ENCODE results near the gene GLOD5.

The GLOD5 gene

DNA sequence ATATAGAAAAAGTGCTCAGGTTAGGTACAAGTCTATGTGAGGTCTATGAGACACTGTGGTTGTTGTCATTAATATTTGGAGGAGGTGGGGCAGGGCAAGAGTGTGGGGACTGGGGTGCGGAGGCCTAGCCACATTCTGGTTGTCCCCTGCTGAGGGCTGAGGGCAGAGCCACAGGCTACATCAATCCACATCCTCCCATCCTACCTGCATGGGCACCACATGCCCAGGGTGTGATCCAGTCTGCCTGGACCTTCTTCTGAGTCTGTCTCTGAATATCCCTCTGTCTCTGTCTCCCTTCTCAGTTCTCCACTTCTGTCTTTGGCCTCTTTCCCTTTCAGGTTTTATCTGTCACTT lies 23.6 kb downstream of the GLOD5 start:
- CTCF ChIA-PET, result no interaction called here
- POLR2A ChIA-PET, result no interaction called here
- Histone ChIP-seq H3K36me3 (ENCODE audit: control insufficient read depth in 2 of 2, insufficient read depth in 1 of 2, low read length in 2 of 2) (no peaks in the 10 kb centered on the region), H3K4me1 (ENCODE audit: control insufficient read depth, insufficient read depth, low read length) (no peaks in the 10 kb centered on the region), H3K27ac (ENCODE audit: extremely low read depth, low read depth, low read length) (no peak overlapping the region), H3K4me3 (ENCODE audit: low read depth, low read length) (no peak overlapping the region), H3K9me3 (ENCODE audit: control insufficient read depth, insufficient read depth, low read depth, low read length) (no peaks in the 10 kb centered on the region)
- no peak for TF ChIP-seq ZNF561 (tag by site-specific recombination; IDR thresholded peaks at IDR 0.05; ENCODE audit: borderline replicate concordance)
- TF ChIP-seq ZNF830 (tag by site-specific recombination; IDR thresholded peaks at IDR 0.05; ENCODE audit: low read depth), result no peak
- TF ChIP-seq GFI1B (tag by site-specific recombination; IDR thresholded peaks at IDR 0.05), result no peak
- TF ChIP-seq ZNF223 (tag by site-specific recombination; IDR thresholded peaks at IDR 0.05), result no peak
- no peak for TF ChIP-seq ZNF571 (tag by site-specific recombination; IDR thresholded peaks at IDR 0.05)
- TF ChIP-seq TCF7L2 (IDR thresholded peaks at IDR 0.05; ENCODE audit: borderline replicate concordance, low read depth, low read length), result no peak
- TF ChIP-seq KLF7 (tag by site-specific recombination; IDR thresholded peaks at IDR 0.05; ENCODE audit: borderline replicate concordance), result no peak
- TF ChIP-seq SCRT2 (tag by site-specific recombination; IDR thresholded peaks at IDR 0.05), result no peak
- TF ChIP-seq, protein P1, sequence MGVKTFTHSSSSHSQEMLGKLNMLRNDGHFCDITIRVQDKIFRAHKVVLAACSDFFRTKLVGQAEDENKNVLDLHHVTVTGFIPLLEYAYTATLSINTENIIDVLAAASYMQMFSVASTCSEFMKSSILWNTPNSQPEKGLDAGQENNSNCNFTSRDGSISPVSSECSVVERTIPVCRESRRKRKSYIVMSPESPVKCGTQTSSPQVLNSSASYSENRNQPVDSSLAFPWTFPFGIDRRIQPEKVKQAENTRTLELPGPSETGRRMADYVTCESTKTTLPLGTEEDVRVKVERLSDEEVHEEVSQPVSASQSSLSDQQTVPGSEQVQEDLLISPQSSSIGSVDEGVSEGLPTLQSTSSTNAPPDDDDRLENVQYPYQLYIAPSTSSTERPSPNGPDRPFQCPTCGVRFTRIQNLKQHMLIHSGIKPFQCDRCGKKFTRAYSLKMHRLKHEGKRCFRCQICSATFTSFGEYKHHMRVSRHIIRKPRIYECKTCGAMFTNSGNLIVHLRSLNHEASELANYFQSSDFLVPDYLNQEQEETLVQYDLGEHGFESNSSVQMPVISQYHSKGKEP (tag by site-specific recombination; IDR thresholded peaks at IDR 0.05), result no peak
- no peak for TF ChIP-seq ZNF114 (tag by site-specific recombination; IDR thresholded peaks at IDR 0.05)
- no peak for TF ChIP-seq ZNF76 (tag by site-specific recombination; IDR thresholded peaks at IDR 0.05; ENCODE audit: borderline replicate concordance, low read depth)
- TF ChIP-seq ZNF10 (tag by site-specific recombination; IDR thresholded peaks at IDR 0.05), result no peak
- TF ChIP-seq, protein P2, sequence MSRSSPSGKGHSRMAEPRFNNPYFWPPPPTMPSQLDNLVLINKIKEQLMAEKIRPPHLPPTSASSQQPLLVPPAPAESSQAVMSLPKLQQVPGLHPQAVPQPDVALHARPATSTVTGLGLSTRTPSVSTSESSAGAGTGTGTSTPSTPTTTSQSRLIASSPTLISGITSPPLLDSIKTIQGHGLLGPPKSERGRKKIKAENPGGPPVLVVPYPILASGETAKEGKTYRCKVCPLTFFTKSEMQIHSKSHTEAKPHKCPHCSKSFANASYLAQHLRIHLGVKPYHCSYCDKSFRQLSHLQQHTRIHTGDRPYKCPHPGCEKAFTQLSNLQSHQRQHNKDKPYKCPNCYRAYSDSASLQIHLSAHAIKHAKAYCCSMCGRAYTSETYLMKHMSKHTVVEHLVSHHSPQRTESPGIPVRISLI (tag by site-specific recombination; IDR thresholded peaks at IDR 0.05), result no peak
- no peak for TF ChIP-seq ZNF747 (tag by site-specific recombination; IDR thresholded peaks at IDR 0.05)
- no peak for TF ChIP-seq ZNF843 (tag by site-specific recombination; IDR thresholded peaks at IDR 0.05)
- no peak for TF ChIP-seq ZNF24 (tag by site-specific recombination; IDR thresholded peaks at IDR 0.05)
- TF ChIP-seq ZNF658 (tag by site-specific recombination; IDR thresholded peaks at IDR 0.05), result no peak

DNA sequence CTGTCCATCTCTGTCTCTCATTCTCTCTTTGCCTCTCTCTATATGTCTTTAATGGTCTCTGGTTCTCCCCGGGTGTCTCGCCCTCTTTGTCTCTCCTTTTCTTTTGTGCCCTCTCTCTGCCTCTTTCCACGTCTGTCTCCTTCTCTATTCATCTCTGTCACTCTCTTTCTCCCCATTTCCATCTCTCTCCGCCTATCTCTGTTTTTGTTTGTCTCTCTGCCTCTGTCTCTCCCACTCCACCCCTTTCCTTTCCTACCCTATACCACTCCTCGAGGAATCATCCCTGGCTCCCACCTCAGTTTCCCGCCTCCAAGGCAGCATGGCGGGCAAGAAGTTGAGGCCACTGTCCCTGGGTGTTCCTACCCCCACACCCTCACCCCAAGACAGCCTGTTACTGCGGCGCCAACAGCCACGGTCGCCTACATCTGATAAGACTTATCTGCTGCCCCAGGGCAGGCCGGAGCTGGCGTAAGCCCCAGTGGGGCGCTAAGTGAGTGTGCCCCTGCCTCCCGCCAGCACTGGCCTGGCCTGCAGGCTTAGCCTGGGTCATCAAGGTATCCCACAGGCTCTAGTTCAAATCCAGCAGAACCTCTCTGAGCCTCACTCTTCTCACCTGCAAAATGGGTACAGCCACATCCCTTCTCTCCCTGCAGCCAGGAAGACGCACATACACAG lies 24.1 kb downstream of the GLOD5 start:
- TF ChIP-seq, protein P3, sequence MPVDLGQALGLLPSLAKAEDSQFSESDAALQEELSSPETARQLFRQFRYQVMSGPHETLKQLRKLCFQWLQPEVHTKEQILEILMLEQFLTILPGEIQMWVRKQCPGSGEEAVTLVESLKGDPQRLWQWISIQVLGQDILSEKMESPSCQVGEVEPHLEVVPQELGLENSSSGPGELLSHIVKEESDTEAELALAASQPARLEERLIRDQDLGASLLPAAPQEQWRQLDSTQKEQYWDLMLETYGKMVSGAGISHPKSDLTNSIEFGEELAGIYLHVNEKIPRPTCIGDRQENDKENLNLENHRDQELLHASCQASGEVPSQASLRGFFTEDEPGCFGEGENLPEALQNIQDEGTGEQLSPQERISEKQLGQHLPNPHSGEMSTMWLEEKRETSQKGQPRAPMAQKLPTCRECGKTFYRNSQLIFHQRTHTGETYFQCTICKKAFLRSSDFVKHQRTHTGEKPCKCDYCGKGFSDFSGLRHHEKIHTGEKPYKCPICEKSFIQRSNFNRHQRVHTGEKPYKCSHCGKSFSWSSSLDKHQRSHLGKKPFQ (tag by site-specific recombination; IDR thresholded peaks at IDR 0.05), result no peak
- TF ChIP-seq SP3 (tag by site-specific recombination; IDR thresholded peaks at IDR 0.05) (no peak), EGR2 (tag by site-specific recombination; IDR thresholded peaks at IDR 0.05; ENCODE audit: low read depth) (peak; percentile 57; the same call in 1 of the 2 replicates), ZNF366 (tag by site-specific recombination; conservative IDR thresholded peaks at IDR 0.05) (peak; percentile 51; the same call in 1 of the 2 replicates)
- TF ChIP-seq, protein P4, sequence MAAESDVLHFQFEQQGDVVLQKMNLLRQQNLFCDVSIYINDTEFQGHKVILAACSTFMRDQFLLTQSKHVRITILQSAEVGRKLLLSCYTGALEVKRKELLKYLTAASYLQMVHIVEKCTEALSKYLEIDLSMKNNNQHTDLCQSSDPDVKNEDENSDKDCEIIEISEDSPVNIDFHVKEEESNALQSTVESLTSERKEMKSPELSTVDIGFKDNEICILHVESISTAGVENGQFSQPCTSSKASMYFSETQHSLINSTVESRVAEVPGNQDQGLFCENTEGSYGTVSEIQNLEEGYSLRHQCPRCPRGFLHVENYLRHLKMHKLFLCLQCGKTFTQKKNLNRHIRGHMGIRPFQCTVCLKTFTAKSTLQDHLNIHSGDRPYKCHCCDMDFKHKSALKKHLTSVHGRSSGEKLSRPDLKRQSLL (tag by site-specific recombination; IDR thresholded peaks at IDR 0.05), result no peak
- Histone ChIP-seq H3K9me3 (ENCODE audit: control insufficient read depth, insufficient read depth, low read depth, low read length) (no peaks in the 10 kb centered on the region), H3K27ac (ENCODE audit: extremely low read depth, low read depth, low read length) (no peak overlapping the region), H3K4me3 (ENCODE audit: low read depth, low read length) (no peak overlapping the region), H3K36me3 (ENCODE audit: control insufficient read depth in 2 of 2, insufficient read depth in 1 of 2, low read length in 2 of 2) (no peaks in the 10 kb centered on the region), H3K4me1 (ENCODE audit: control insufficient read depth, insufficient read depth, low read length) (no peaks in the 10 kb centered on the region)
- CTCF ChIA-PET, result no interaction called here
- POLR2A ChIA-PET, result no interaction called here

Measured in HEK293 (cell line).